Cardiac fibroblast (primary cell): Measurements from ENCODE around the gene MED20.

Experiments used
- DNase-seq, 2 donors: peaks; one replicate each; pipeline versions ENCODE4 v3.0.0 to v3.0.0-alpha.2; 2010; ENCODE audit warnings: low read depth in 2 of 2
- H3K4me3 ChIP-seq, 2 donors: replicated peaks in 1 of 2; 1 replicate in 1 of 2; 2 replicates in 1 of 2; pipeline ENCODE4 v1.5.1; 2011; ENCODE audit warnings: low read depth in 2 of 2, low read length in 2 of 2, mild to moderate bottlenecking in 2 of 2, moderate library complexity in 1 of 2
- CTCF ChIP-seq: IDR thresholded peaks from one replicate; pipeline ENCODE4 v1.5.1; 2011; ENCODE audit warnings: low read depth, mild to moderate bottlenecking, low read length, inconsistent platforms

The MED20 gene

GRCh38 chr6:41920921-41921711, at the start of gene MED20, which contains the start of gene BYSL:
Gene MED20 (minus strand): TSS chr6:41921139. CDS start chr6:41921018, 121 bp downstream.
Gene BYSL (plus strand): TSS chr6:41921499. CDS start chr6:41921563, 64 bp downstream.
- peak; percentile 95 to 97 for DNase-seq
- H3K4me3 ChIP-seq = peak within 1 kb of the TSS; percentile 93 to 94
- peak; percentile 98 for TF ChIP-seq CTCF

- peak; percentile 62 to 90 for DNase-seq
- no peak overlapping the region for H3K4me3 ChIP-seq
- TF ChIP-seq CTCF = no peak
Measured at GRCh38 chr6:41970436-41970846, 49.5 kb upstream of the MED20 start.

GRCh38 chr6:41967312-41968287, 46.7 kb upstream of the MED20 start:
- no peak overlapping the region for H3K4me3 ChIP-seq
- DNase-seq = peak; percentile 38 to 85
- no peak for TF ChIP-seq CTCF

GRCh38 chr6:41966961-41967311, 46.0 kb upstream of the MED20 start:
- peak; percentile 58 to 84 for DNase-seq
- no peak overlapping the region for H3K4me3 ChIP-seq
- TF ChIP-seq CTCF = no peak

GRCh38 chr6:41966214-41966920, 45.4 kb upstream of the MED20 start:
- TF ChIP-seq CTCF = no peak
- DNase-seq = peak in 1 of 2 donors; percentile 15
- H3K4me3 ChIP-seq = no peak overlapping the region
